ENCODE measurements around the gene RABGAP1.

RABGAP1 gene

DNA sequence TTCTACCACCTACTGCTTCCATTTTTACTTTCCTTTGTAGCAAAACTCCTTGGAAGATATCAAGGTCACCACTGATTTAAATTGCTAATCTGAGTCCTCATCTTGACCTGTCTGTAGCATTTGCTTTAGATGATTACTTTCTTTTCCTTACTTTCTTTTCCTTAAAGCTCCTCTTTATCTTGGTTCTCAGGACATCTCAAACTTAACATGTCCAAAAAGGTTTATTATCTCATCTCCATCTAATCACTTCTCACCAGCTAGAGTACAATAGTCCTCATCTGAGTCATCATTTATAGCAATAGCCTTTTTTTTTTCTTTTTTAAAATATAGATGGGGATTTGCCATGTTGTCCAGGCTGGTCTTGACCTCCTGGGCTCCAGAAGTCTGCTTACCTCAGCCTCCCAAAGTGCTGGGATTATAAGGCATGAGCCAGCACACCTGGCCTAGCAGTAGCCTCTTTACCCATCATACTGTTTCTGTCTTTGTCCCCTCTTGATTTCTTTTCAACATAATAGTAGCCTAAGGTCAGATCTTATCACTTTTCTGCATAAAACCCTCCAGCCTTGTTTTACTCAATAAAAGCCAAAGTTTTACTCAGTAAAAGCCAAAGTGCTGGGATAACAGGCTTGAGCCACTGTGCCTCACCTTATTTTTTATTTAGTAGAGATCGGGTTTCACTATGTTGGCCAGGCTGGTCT, 59.7 kb downstream of the RABGAP1 start:
- TF ChIP-seq LEF1 (IDR thresholded peaks at IDR 0.05; ENCODE audit: borderline replicate concordance) (no peak), ARNT (IDR thresholded peaks at IDR 0.05) (no peak), L3MBTL2 (conservative IDR thresholded peaks at IDR 0.05) (no peak), ZNF384 (IDR thresholded peaks at IDR 0.05) (no peak), FOXM1 (IDR thresholded peaks at IDR 0.05; ENCODE audit: borderline replicate concordance) (no peak), TARDBP (IDR thresholded peaks at IDR 0.05) (no peak), FOXK2 (IDR thresholded peaks at IDR 0.05) (no peak), SUZ12 (IDR thresholded peaks at IDR 0.05) (no peak), HDGF (IDR thresholded peaks at IDR 0.05; ENCODE audit: borderline replicate concordance) (no peak), CTBP1 (IDR thresholded peaks at IDR 0.05; ENCODE audit: borderline replicate concordance) (no peak), ELF4 (IDR thresholded peaks at IDR 0.05) (no peak), SP1 (IDR thresholded peaks at IDR 0.05) (no peak), NFRKB (IDR thresholded peaks at IDR 0.05) (no peak), FOXA1 (IDR thresholded peaks at IDR 0.05) (no peak), BHLHE40 (IDR thresholded peaks at IDR 0.05; ENCODE audit: borderline replicate concordance) (no peak)
- TF ChIP-seq, protein P1, sequence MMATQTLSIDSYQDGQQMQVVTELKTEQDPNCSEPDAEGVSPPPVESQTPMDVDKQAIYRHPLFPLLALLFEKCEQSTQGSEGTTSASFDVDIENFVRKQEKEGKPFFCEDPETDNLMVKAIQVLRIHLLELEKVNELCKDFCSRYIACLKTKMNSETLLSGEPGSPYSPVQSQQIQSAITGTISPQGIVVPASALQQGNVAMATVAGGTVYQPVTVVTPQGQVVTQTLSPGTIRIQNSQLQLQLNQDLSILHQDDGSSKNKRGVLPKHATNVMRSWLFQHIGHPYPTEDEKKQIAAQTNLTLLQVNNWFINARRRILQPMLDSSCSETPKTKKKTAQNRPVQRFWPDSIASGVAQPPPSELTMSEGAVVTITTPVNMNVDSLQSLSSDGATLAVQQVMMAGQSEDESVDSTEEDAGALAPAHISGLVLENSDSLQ (IDR thresholded peaks at IDR 0.05), result no peak
- DNase-seq (ENCODE audit: extremely low spot score), result no peak
- ChIA-PET POLR2A (no interaction called here), CTCF (no interaction called here)

DNA sequence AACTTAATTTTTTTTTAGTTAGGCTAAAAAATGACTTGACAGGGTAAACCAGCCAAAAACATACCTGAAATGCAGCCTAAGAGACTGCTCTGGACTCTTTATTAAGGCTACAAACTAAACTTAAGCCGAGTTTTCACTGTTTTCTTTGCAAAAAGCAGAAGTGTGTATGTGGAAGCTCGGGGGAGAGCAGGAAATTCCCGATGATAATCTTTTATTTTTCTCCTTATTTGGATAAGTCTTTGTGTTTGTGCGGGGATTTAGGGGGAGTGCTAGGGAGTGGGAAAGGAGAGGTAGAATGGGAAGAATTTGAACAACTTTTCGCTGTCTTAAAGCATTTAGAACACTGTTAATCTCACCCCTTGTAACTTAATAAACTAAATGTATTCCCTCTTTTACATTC, 61.9 kb downstream of the RABGAP1 start:
- DNase-seq (ENCODE audit: extremely low spot score), result no peak
- TF ChIP-seq LEF1 (IDR thresholded peaks at IDR 0.05; ENCODE audit: borderline replicate concordance), result no peak
- TF ChIP-seq TARDBP (IDR thresholded peaks at IDR 0.05), result no peak
- TF ChIP-seq NFRKB (IDR thresholded peaks at IDR 0.05), result no peak
- no peak for TF ChIP-seq FOXM1 (IDR thresholded peaks at IDR 0.05; ENCODE audit: borderline replicate concordance)
- no peak for TF ChIP-seq ELF4 (IDR thresholded peaks at IDR 0.05)
- TF ChIP-seq SP1 (IDR thresholded peaks at IDR 0.05), result no peak
- TF ChIP-seq FOXA1 (IDR thresholded peaks at IDR 0.05), result no peak
- TF ChIP-seq HDGF (IDR thresholded peaks at IDR 0.05; ENCODE audit: borderline replicate concordance), result no peak
- TF ChIP-seq, protein P1 (IDR thresholded peaks at IDR 0.05), result no peak
- no peak for TF ChIP-seq BHLHE40 (IDR thresholded peaks at IDR 0.05; ENCODE audit: borderline replicate concordance)
- no peak for TF ChIP-seq ZNF384 (IDR thresholded peaks at IDR 0.05)
- no peak for TF ChIP-seq ARNT (IDR thresholded peaks at IDR 0.05)
- TF ChIP-seq CTBP1 (IDR thresholded peaks at IDR 0.05; ENCODE audit: borderline replicate concordance), result no peak

DNA sequence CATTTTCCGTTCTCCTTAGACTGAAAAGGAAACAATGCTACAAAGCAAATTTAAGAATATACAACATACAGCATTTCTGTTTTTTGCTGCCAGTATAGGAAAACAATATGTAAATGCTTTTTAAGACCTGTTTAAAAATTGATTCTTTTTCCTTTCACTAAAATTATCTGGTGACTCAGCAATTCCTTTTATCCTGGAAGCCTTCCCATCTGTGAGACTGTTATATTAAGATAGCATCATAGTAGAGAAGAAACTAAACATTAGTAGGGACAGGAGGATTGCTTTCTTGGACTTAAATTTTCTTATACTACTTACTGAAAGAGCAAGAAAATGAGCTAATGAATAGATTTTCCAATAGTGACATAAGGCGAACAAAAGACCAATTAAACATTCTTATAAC, 62.6 kb downstream of the RABGAP1 start:
- TF ChIP-seq, protein P1 (IDR thresholded peaks at IDR 0.05), result no peak
- TF ChIP-seq SUZ12 (IDR thresholded peaks at IDR 0.05), result no peak
- no peak for DNase-seq (ENCODE audit: extremely low spot score)
- CTCF ChIA-PET, result no interaction called here
- POLR2A ChIA-PET, result no interaction called here

More for the DNA sequence above, 61.9 kb downstream of the RABGAP1 start:
- ChIA-PET POLR2A (no interaction called here), CTCF (no interaction called here)

DNA sequence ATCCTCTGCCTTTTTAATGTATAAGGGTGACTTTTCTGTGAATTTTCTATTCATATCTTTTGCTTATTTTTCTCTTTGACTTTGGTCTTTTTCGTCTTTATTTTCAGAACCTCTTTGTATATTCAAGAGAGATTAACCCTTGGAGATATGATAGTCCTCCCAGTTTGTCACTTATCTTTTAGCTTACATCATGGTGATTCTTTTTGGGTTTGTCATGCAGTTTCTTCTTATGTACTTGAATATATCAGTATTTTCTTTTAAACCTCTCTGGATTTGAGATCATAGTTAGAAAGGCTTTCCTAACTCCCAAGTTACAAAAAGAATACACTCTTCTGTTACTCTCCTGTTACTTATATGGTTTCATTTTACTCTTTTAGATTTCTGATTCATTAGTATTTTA, 65.1 kb downstream of the RABGAP1 start:
- no peak for DNase-seq (ENCODE audit: extremely low spot score)
- POLR2A ChIA-PET, result no interaction called here
- CTCF ChIA-PET, result interaction anchor here (0.7 kb wide), 1 partner anchor 15 kb away, joined by 3 read pairs; no protein-coding TSS in a partner anchor
- TF ChIP-seq, protein P1 (IDR thresholded peaks at IDR 0.05), result no peak
- no peak for TF ChIP-seq HDGF (IDR thresholded peaks at IDR 0.05; ENCODE audit: borderline replicate concordance)
- TF ChIP-seq FOXM1 (IDR thresholded peaks at IDR 0.05; ENCODE audit: borderline replicate concordance), result no peak

DNA sequence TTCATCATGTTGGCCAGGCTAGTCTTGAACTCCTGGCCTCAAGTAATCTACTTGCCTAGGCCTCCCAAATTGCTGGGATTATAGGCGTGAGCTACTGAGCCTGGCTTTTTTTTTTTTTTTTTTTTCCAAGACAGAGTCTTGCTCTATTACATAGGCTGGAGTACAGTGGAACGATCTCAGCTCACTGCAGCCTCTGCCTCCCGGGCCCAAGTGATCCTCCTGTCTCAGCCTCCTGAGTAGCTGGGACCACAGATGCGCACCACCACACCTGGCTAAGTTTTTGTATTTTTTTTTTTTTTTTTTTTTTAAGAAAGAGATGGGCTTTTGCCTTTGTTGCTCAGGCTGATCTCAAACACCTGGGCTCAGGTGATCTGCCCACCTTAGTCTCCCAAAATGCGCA, 66.4 kb downstream of the RABGAP1 start:
- ChIA-PET CTCF (interaction anchor here (0.6 kb wide), 1 partner anchor 829 kb away, joined by 3 read pairs; no protein-coding TSS in a partner anchor), POLR2A (no interaction called here)
- DNase-seq (ENCODE audit: extremely low spot score), result no peak
- TF ChIP-seq SP1 (IDR thresholded peaks at IDR 0.05) (no peak), L3MBTL2 (conservative IDR thresholded peaks at IDR 0.05) (no peak), CTBP1 (IDR thresholded peaks at IDR 0.05; ENCODE audit: borderline replicate concordance) (no peak), FOXK2 (IDR thresholded peaks at IDR 0.05) (no peak), BHLHE40 (IDR thresholded peaks at IDR 0.05; ENCODE audit: borderline replicate concordance) (no peak), NFRKB (IDR thresholded peaks at IDR 0.05) (no peak), TARDBP (IDR thresholded peaks at IDR 0.05) (no peak), LEF1 (IDR thresholded peaks at IDR 0.05; ENCODE audit: borderline replicate concordance) (no peak), SUZ12 (IDR thresholded peaks at IDR 0.05) (no peak), FOXA1 (IDR thresholded peaks at IDR 0.05) (no peak), ELF4 (IDR thresholded peaks at IDR 0.05) (no peak)
- TF ChIP-seq, protein P1 (IDR thresholded peaks at IDR 0.05), result no peak
